Panc1 (cell line): Measurements from ENCODE around the gene STAB1.

ENCODE experiments used
- CTCF ChIP-seq: fragments of 450-650 bp; IDR thresholded peaks from 2 replicates; pipeline ENCODE4 v1.5.1; 2017; ENCODE audit warnings: mild to moderate bottlenecking
- POLR2AphosphoS5 ChIP-seq: IDR thresholded peaks from 2 replicates; pipeline ENCODE4 v1.6.1; 2012; ENCODE audit warnings: mild to moderate bottlenecking, low read depth, low read length, moderate library complexity
- REST ChIP-seq, 2 experiments: IDR thresholded peaks; 2 replicates each; pipeline ENCODE4 v1.6.1; 2011 to 2012; ENCODE audit warnings: low read depth in 2 of 2, control low read depth in 1 of 2, low read length in 1 of 2, mild to moderate bottlenecking in 1 of 2, moderate library complexity in 1 of 2; ENCODE audit not compliant: insufficient read depth in 1 of 2
- SIN3A ChIP-seq: IDR thresholded peaks from 2 replicates; pipeline ENCODE4 v1.6.1; 2012; ENCODE audit warnings: low read depth, mild to moderate bottlenecking, low read length, moderate library complexity, borderline replicate concordance; ENCODE audit not compliant: insufficient read depth
- TCF7L2 ChIP-seq: IDR thresholded peaks from 2 replicates; pipeline ENCODE4 v1.6.1; 2011; ENCODE audit warnings: mild to moderate bottlenecking, low read depth, low read length, inconsistent platforms

- TF ChIP-seq CTCF (no peak), TCF7L2 (no peak), SIN3A (no peak), POLR2AphosphoS5 (no peak), REST (IDR thresholded peaks at IDR 0.05; ENCODE audit: insufficient read depth in 1 of 2, low read depth in 2 of 2, low read length in 1 of 2) (no peak)
Observed at GRCh38 chr3:52453496-52454249, 41.5 kb upstream of the STAB1 start, which contains the start of gene TNNC1.
